ENCODE data around the gene HOXD4.

HOXD4 gene

DNA sequence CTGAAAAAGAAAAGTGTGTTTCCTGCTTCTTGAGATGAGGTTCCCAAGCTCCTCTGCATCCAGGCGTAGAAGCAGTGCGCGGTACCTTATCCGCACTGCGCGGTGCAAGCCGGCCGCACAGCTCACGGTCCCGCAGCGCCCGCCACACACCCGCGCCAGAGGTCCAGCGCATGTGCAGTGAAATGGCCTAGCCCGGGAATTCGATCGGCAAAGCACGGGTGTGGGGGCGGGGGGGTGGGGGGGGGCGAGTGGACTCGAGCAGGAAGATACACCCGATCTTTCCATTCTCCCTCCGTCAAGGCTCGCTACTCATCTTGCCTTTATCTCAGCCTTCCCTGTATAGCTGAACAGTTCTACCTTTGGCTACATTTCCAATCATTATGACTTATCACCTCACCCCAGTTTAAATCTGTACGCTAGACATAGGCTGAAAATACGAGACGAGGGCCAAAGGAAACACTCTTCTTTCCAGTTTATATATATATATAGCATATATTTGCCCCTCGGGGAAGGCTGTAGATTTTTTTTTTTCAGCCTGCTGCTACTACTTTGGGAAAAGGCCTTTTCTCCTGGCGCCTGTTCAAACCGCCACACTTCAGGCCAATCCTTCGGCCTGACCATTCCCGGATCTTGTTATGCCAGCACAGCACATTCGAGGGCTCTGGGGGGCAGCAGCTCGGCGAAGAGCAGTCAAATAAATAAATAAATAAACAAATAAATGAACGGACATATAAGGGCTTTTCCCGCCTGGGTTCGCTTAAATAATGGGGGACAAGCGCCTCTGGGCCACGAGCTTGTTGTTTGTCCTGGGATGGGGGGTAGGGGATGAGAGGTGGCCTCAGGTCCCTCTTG, 11.5 kb upstream of the HOXD4 start:
- DNase-seq: no peak

GRCh38 chr2:176140513-176141317, 10.6 kb upstream of the HOXD4 start:
- DNase-seq: peak in 12 of 14 donors; percentile 39 to 93 (median 80)

DNA sequence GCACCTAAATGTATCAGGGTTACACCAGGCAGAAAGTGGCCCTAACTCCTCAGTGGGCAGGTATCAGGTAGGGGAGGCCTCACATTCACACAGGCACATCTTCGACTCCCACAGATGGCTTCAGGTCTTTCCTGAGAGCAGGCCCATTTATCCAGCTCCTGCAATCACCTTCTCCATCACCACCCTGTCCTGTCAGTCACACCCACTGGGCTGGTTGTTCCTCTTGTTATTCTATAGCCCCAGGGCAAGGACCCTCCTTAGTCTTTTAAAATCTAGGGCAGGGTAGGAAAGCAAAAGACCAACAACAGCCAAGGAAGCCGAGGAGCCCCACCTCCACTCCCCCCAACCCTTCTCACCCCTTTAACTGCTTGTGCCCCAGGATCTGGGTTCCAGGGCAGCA, 9.1 kb upstream of the HOXD4 start:
- DNase-seq: no peak

DNA sequence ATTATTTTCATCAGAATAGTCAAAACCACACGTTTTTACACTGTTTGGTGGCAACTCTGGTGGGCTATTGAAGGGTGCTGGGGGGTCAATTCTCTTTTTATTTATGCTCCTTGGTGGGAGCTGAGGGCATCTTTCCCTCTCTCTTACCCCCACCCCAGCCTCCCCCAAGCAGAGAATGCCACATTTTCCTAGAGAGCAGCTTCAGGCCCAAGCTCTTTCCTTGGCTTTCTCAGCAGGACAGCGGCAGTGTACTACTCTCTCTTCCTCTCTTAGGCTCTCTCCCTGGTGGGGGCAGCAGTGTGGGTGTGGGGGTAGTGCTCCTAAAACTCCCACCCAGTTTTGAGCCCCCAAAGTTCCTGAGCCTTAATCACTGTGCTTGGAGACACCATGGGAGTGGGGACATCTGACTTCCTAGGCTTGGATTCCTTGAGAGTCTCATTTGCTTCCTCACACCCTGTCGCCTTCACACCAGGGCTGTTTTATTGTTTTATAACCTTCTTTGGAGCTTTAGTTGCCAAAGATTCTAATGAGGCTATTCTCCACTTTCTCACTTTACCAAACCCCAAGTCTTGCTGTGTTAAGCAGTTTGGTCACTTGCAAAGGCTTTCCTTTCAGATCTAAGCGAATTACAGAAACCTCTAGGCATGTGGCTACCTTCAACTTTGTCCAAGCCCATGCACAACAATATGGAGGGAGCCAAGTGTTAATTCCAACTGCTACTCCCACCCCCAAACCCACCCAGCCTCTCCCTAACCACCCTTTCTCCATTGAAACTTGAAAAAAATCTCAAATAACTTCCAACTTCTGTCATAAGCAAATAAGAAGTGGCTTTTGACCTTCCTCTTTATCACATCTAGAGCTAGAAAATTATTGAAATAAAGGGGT, 6.0 kb upstream of the HOXD4 start:
- no peak for DNase-seq

- DNase-seq: no peak
Measured at GRCh38 chr2:176146101-176146500, 5.2 kb upstream of the HOXD4 start.

GRCh38 chr2:176146645-176147044, 4.7 kb upstream of the HOXD4 start:
- DNase-seq: no peak

DNA sequence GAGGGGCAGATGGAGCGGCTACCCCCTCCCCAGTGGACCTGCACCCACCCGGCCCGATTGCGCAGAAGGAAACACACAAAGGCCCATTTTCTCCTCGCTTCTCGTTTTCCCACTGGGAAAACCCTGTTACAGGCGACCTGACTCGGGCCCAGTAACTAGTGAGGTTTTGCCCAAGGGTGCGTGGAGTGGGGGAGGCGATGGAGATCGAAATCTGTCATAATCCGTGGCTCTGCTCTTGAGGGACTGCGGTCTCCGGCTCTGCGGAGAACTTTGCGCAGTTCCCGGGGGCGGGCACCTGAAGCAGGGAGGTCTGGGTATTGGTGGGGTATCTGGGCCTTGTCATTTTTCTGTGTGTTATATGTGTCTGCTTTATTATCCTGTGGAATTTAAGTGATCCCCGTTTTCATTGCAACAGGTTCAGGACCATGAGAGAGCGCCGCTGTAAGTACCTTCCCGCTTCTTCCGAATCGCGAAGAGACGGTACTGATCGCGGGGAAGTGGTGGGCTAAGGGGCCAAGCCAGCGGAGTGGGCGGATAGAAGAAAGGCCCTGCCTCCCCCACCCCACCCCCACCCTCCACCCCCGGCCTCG, 4.0 kb upstream of the HOXD4 start:
- DNase-seq: no peak

GRCh38 chr2:176147800-176148496, 3.4 kb upstream of the HOXD4 start:
- no peak for DNase-seq

GRCh38 chr2:176148751-176149421, 2.5 kb upstream of the HOXD4 start:
- no peak for DNase-seq

- no peak for DNase-seq
Measured at GRCh38 chr2:176149481-176149938, 1.8 kb upstream of the HOXD4 start.

DNA sequence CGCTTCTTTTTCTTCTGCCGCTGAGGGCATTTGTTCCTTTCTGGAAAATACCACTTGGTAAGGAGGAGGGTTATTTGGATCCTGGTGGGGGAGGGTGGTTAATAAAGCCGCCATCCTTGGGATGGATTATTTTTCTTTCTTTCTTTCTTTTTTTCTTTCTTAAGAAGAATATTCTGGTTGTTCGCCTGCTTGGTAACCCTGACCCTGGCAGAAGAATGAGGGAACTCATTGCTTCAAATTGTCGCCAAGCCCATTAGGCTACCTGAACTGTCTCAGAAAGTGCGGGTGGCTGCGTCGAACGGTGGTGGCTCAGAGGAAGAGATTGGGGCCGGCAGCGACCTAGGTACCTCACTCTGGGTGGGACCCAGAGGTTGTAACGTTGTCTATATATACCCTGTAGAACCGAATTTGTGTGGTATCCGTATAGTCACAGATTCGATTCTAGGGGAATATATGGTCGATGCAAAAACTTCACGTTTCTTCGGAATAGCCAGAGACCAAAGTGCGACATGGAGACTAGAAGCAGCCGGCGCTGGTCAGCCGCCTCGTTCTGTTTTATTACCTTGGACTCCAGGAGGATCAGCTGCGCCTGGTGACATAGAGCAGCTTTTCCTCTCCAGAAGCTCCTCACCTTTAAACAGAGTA, 1.3 kb upstream of the HOXD4 start:
- DNase-seq: no peak

- peak in 1 of 14 donors; percentile 34 for DNase-seq
Measured at GRCh38 chr2:176150584-176151441, 537 bp upstream of the HOXD4 start.

DNA sequence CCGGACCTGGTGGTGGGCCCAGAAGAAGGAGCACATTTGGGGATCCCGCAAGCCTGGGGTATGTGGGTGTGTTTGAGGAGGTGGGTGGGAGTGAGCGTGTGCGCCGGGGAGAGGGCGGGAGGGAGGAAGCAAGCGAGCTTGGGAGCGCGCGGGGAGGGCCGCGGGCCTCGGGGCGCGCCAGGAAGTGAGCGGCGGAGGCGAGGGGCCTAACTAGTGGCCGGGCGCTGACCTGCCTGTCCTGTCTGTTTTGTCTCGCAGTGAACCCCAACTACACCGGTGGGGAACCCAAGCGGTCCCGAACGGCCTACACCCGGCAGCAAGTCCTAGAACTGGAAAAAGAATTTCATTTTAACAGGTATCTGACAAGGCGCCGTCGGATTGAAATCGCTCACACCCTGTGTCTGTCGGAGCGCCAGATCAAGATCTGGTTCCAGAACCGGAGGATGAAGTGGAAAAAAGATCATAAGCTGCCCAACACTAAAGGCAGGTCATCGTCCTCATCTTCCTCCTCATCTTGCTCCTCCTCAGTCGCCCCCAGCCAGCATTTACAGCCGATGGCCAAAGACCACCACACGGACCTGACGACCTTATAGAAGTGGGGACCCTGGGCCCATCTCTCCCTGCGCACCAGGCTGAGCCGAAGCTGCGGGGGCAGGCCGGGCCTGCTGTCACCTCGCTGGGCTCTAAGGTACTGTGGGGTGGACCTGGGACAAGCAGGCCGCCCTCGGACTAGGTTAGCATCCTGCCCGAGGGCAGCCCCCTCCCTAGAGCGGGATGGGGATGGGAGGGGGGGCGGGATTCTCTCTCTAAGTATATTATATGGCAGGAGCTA, 1.2 kb downstream of the HOXD4 start:
- DNase-seq: no peak

DNA sequence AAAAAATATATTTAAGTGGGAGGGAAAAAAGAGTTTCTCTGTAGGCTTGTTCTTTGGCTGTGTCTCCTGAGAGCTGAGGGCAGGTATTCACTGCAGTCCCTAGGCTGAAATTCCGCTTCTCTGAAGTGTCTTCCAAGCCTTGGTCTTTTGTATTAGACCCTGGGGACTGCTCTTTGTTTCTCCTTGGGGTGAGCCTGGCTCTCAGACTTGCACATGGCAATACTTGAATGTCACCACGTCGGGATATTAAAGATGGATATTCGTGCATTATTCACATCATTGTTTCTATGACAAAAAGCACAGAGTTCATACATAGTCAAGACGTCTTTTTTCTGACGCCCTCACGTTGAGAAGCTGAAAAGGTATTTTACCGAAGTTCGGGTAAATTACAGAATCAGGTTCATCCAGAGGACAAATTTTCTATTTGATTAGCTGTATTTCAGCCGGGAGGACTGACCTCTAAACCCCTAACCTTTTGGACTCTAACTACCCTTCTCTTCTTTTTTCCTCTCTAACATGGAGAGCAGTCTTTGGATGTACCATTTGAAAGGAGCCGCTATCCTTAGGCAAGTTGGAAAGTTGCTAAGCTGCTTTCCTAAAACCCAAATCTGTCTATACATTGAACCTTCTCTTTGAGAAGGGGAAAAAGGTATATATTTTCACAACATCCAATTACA, 3.4 kb downstream of the HOXD4 start:
- DNase-seq: no peak

- DNase-seq: no peak
Measured at GRCh38 chr2:176155356-176156044, 4.2 kb downstream of the HOXD4 start.

- DNase-seq: no peak
Measured at GRCh38 chr2:176156301-176156806, 5.0 kb downstream of the HOXD4 start.

All from C1 segment of cervical spinal cord (tissue), 14 donors.